Neutrophil (primary cell): ENCODE measurements around the gene SHB.
"Not testable (repeated sequence)": the region's sequence is repeated elsewhere in the genome, so short reads cannot be mapped to it uniquely, and the experiment has no call there.

ENCODE experiments used
- H3K27ac ChIP-seq: fragments of 200-600 bp; sonication (generic); 2 replicates; pipeline ENCODE4 v1.5.1; 2016; ENCODE audit warnings: mild to moderate bottlenecking, moderate library complexity
- H3K27me3 ChIP-seq: fragments of 200-600 bp; sonication (generic); 2 replicates; pipeline ENCODE4 v1.6.0; 2016; ENCODE audit warnings: mild to moderate bottlenecking
- H3K36me3 ChIP-seq: fragments of 200-600 bp; sonication (generic); 2 replicates; pipeline ENCODE4 v1.5.1; 2017
- H3K4me1 ChIP-seq, 2 experiments: fragments of 200-600 bp in 1 of 2; sonication (generic) in 1 of 2; 1 replicate in 1 of 2; 2 replicates in 1 of 2; pipeline versions ENCODE4 v1.5.1 to v1.6.1; 2013 to 2016; ENCODE audit warnings: low read depth in 1 of 2, low read length in 1 of 2, mild to moderate bottlenecking in 1 of 2, moderate library complexity in 1 of 2; ENCODE audit not compliant: control insufficient read depth in 1 of 2, insufficient read depth in 1 of 2
- H3K4me3 ChIP-seq, 2 experiments: fragments of 200-600 bp in 1 of 2; sonication (generic) in 1 of 2; 1 replicate in 1 of 2; 2 replicates in 1 of 2; pipeline ENCODE4 v1.5.1; 2013 to 2016; ENCODE audit warnings: low read depth in 1 of 2, low read length in 1 of 2, mild to moderate bottlenecking in 1 of 2, moderate library complexity in 1 of 2
- H3K9me3 ChIP-seq: fragments of 200-600 bp; sonication (generic); 2 replicates; pipeline ENCODE4 v1.5.1; 2016
- TF ChIP-seq, protein P1 (sequence below): fragments of 200-600 bp; sonication (generic); IDR thresholded peaks from 2 replicates; pipeline ENCODE4 v1.5.1; 2016; ENCODE audit warnings: antibody characterized with exemption

Gene SHB

DNA sequence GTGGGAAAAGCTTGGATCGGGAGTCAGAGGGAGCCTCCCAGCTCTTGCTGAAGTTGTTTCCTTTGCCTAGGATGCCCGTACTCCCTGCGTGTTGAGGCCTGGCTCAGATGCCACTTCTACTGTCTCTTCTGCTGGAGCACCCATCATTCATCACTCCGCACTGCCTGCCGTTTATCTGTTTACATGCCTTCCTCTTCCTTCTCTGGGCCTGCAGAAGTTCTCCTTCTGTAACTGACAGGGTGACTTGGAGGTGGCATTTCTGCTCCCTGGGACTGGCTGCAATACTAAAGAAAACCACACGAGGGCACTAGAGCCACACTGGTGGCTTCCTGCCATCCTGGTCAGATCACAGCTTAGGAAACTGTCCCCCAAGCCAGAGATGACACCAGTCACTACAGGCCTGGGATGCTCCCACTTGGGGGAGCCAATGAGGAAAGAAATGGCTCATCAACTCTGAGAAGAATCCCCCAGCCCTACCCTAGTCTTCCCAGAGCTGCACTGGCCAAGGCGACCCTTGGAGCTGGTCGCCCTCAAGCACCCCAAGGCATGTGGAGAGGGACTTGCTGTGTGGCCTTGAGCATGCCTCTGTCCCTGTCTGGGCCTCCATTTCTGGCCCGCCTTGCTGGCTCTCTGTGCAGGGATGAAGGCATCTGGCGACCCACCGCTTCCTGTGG lies 155.4 kb downstream of the SHB start:
- Histone ChIP-seq H3K27ac (peak overlapping the region; percentile 87), H3K4me1 (peaks cover 41 to 42% of the 10 kb centered on the region in 2 experiments), H3K36me3 (no peaks in the 10 kb centered on the region), H3K27me3 (no peaks in the 10 kb centered on the region), H3K4me3 (peak overlapping the region in 1 of 2 experiments; percentile 26), H3K9me3 (no peaks in the 10 kb centered on the region)
- TF ChIP-seq, protein P1, sequence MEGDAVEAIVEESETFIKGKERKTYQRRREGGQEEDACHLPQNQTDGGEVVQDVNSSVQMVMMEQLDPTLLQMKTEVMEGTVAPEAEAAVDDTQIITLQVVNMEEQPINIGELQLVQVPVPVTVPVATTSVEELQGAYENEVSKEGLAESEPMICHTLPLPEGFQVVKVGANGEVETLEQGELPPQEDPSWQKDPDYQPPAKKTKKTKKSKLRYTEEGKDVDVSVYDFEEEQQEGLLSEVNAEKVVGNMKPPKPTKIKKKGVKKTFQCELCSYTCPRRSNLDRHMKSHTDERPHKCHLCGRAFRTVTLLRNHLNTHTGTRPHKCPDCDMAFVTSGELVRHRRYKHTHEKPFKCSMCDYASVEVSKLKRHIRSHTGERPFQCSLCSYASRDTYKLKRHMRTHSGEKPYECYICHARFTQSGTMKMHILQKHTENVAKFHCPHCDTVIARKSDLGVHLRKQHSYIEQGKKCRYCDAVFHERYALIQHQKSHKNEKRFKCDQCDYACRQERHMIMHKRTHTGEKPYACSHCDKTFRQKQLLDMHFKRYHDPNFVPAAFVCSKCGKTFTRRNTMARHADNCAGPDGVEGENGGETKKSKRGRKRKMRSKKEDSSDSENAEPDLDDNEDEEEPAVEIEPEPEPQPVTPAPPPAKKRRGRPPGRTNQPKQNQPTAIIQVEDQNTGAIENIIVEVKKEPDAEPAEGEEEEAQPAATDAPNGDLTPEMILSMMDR, result peak; percentile 98

DNA sequence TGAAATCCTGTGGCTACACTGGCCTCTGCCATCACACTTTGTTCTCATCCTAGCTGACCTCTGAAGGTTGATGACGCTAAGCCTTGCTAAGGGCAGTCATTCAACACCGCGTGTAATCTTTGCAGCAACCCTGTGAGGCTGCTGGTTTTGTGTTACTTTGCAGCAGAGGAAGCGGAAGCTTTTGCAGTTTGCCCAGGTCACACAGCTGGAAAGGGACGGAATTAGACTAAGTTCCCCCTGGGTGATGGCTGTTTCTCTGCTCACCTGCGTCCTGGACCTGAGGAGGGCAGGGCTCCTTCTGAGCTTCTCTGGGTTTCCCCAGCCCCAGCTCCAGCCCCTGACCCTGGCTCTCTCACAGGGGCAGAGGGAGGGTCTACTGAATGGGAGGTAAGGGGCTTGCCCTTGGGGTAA lies 157.8 kb downstream of the SHB start:
- H3K4me1 ChIP-seq, result peaks cover 56 to 64% of the 10 kb centered on the region in 2 experiments
- no peaks in the 10 kb centered on the region for H3K36me3 ChIP-seq
- no peaks in the 10 kb centered on the region for H3K9me3 ChIP-seq
- H3K4me3 ChIP-seq, result no peak overlapping the region
- TF ChIP-seq, protein P1, result no peak
- H3K27ac ChIP-seq, result peak overlapping the region; percentile 93
- H3K27me3 ChIP-seq, result no peaks in the 10 kb centered on the region

- Histone ChIP-seq H3K36me3 (no peaks in the 10 kb centered on the region), H3K4me3 (no peak overlapping the region), H3K9me3 (no peaks in the 10 kb centered on the region), H3K27ac (peak overlapping the region; percentile 93), H3K4me1 (peaks cover 56 to 65% of the 10 kb centered on the region in 2 experiments), H3K27me3 (no peaks in the 10 kb centered on the region)
- TF ChIP-seq, protein P1, result no peak
Measured at GRCh38 chr9:37910271-37910670, 158.8 kb downstream of the SHB start.

GRCh38 chr9:37909836-37910235 lies 159.2 kb downstream of the SHB start:
- not testable (repeated sequence) for H3K9me3 ChIP-seq, H3K27me3 ChIP-seq, H3K36me3 ChIP-seq
- Histone ChIP-seq H3K4me3 (peak overlapping the region in 1 of 2 experiments; percentile 31), H3K27ac (peak overlapping the region; percentile 93), H3K4me1 (peaks cover 59 to 66% of the 10 kb centered on the region in 2 experiments)

DNA sequence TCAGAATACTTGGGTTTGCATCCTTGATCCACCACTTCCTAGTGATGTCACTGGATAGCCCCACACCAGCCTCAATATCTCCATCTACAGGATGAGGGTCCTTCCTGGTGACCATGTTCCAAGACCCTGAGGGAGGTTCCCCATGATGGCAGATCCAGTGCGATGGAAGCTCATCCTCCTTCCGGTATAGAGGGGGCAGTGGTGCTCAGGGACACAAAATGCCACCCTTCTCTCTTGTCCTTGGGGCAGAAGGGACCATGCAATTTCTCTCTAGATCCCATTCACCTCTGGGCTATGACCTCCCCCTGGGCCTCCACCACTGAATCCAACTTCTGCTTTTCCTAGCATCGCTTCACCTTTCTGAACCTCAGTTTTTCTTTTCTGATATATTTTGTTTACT lies 159.7 kb downstream of the SHB start:
- Histone ChIP-seq H3K27me3 (no peaks in the 10 kb centered on the region), H3K9me3 (no peaks in the 10 kb centered on the region), H3K36me3 (no peaks in the 10 kb centered on the region), H3K27ac (peak overlapping the region; percentile 93), H3K4me1 (peaks cover 65 to 71% of the 10 kb centered on the region in 2 experiments), H3K4me3 (peak overlapping the region; percentile 31 to 35)
- TF ChIP-seq, protein P1, result no peak

DNA sequence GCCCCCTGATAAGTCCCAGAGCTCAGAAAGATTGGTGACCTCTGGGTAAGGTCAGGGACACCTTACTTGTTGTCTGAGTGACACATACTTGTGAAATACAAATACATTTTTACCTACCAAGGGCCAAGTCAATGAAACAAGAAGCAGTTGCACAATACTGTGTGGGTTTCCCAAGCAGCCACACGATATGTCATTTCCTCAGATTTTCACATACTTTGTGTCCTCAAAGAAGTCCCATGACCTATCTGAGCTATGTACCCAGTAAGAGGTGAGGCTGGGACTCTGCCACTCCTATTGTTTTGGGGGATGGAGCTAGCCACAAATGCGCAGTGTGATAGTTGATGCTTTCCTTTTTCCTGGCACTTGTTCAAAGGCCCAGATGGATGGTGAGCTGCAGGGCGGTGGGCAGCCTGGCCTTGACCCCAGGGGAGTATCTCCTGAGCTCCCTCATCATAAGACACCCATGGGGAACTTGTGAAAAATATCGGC lies 160.3 kb downstream of the SHB start:
- Histone ChIP-seq H3K36me3 (no peaks in the 10 kb centered on the region), H3K4me3 (peak overlapping the region; percentile 35 to 36), H3K27ac (peak overlapping the region; percentile 93), H3K27me3 (no peaks in the 10 kb centered on the region), H3K4me1 (peaks cover 66 to 75% of the 10 kb centered on the region in 2 experiments), H3K9me3 (no peaks in the 10 kb centered on the region)
- TF ChIP-seq, protein P1, result no peak
